Measurements from ENCODE around the gene LAMP1. TPM values are rescaled to one million over a fixed set of nuclear protein-coding genes. Genes with fewer than 3 reads are reported as not detected.
"Not testable (repeated sequence)": the region's sequence is repeated elsewhere in the genome, so short reads cannot be mapped to it uniquely, and the experiment has no call there.

Gene LAMP1
- total RNA-seq, 1 donor from 2014 or later, result 104 TPM

DNA sequence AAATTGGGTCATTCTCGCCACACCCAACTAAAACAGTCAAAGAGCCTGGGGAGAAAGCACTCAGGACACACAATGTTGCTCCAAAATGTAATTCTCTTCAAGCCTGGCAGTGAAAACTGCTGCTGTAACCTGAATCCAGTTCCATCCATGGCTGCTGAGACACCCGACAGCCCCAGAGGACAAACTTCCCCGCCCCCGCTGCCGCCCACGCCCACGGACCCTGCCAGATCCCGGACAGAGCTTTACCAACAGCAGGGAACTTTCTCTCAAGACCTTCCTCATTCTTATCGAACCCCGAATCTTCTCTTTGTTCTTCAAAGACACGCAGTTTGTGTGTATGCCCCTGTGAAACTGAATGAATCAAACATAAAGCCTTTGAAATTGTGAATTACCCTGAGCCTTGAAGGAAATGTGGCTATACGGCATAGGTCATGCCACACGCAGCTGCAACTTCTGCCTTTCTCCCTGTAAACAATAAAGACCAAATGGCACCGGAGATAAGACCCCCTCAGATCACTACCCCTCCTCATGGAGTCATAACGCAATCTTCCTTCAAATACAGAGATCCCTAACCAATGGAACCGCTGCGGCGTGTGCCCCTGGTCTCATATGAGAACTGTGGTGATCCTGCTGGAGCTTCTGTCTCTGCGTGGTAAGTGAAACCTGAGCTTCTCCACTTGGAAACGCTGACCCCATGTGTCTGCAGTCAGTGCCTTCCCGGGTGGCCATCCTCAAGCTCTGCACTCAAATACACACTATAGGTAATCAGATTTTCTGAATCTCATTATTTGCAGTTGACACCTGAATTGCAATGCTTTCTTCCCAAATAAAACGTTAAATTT is 4.8 kb upstream of the LAMP1 start:
- DNase-seq (ENCODE audit: missing footprints) (no peak), ATAC-seq (no peak)
- intact Hi-C loops (cut with DNase I), result no loop called here

- intact Hi-C loops (cut with DNase I), result no loop called here
- no peak for DNase-seq (ENCODE audit: missing footprints)
Observed at GRCh38 chr13:113293686-113294085, 3.4 kb upstream of the LAMP1 start.

GRCh38 chr13:113295776-113296175 is 1.3 kb upstream of the LAMP1 start:
- no peak for DNase-seq (ENCODE audit: missing footprints)
- intact Hi-C loops (cut with DNase I), result no loop called here
- no peak for ATAC-seq

More at GRCh38 chr13:113293686-113294085, 3.4 kb upstream of the LAMP1 start:
- ATAC-seq, result no peak

GRCh38 chr13:113297370-113298042 is 467 bp downstream of the LAMP1 start:
- DNase-seq (ENCODE audit: missing footprints) (peak; percentile 74), ATAC-seq (no peak)
- intact Hi-C loops (cut with DNase I), result no loop called here

DNA sequence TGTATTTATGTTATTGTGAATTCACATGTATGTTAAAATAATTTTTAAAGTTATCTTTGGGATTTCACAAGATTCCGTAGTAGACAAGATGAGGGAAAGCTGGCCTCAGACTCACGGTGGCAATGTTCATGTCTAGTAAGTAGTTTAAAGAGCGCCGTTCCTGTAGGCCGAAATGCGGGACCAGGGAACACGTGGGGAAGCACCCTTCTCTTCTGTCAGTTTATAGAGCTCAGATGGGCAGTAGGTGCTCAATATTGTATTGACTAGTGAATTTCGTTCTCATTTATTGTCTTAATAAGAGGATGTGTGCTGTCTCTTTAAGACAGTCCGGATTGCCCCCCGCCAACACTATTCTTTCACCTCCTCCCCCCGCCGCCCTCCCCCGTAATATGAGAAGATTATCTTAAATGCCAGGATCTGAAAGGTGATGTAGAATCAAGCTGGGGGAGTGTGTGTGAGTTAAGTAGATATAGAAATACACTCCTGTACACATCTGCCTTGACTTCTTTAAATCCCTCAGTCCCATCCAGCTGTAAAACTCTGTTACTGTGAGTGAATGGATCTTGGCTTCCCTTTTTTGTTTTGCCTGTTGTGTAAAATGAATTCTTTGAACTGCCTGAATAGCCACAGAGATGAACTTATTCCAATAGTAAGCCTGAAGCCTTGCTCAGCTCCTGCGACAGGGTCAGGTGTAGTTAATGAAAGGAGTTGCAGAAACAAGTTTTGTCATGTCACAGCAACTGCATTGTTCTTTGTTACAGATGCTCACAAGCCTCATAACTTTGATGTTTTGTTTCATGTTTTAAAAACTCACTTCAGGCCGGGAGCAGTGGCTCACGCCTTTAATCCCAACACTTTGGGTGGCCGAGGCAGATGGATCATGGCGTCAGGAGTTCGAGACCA is 1.3 kb downstream of the LAMP1 start:
- ATAC-seq (no peak), DNase-seq (ENCODE audit: missing footprints) (no peak)
- intact Hi-C loops (cut with DNase I), result no loop called here

GRCh38 chr13:113299951-113300350 is 2.9 kb downstream of the LAMP1 start:
- intact Hi-C loops (cut with DNase I), result no loop called here
- DNase-seq (ENCODE audit: missing footprints), result no peak
- no peak for ATAC-seq

DNA sequence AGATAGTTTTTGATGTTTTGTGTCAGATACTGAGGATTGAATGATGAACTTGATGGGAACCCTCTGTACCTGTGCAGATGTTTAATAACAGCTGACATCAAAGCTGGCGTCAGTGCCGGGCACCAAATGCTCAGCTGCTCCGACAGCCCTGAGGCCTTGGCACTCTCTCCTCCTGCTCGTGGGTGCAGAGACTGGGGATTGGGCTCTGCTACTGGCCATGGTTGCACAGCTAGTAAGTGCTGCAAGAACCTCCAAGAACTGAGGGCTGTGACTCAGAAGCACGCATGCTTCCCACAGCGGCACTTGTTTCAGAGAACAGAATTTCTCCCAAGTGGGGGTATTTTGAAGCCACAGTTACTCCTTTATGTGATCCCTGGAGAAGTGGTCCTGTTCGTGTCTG is 5.9 kb downstream of the LAMP1 start:
- intact Hi-C loops (cut with DNase I), result no loop called here
- no peak for ATAC-seq
- no peak for DNase-seq (ENCODE audit: missing footprints)

DNA sequence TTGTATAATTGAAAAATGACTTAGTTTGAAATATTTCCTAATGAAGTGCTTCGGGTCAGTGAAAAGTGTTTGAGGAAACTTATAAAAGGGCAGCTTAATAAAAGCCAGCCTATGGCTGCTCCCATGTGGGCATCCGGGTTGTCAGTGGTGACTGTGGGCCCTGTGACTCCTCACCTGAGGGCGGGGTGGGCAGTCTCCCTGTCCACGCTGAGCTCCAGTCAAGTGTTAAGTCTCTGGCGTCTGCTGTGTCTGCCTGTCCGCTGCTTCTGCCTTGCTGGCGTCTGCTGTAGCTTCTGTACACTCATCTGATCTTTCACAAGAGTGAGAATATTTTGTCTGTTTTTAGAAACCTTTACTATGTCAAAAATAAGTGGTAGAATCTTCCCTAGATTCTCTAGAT is 7.1 kb downstream of the LAMP1 start:
- DNase-seq (ENCODE audit: missing footprints), result no peak
- intact Hi-C loops (cut with DNase I), result no loop called here
- ATAC-seq, result no peak

DNA sequence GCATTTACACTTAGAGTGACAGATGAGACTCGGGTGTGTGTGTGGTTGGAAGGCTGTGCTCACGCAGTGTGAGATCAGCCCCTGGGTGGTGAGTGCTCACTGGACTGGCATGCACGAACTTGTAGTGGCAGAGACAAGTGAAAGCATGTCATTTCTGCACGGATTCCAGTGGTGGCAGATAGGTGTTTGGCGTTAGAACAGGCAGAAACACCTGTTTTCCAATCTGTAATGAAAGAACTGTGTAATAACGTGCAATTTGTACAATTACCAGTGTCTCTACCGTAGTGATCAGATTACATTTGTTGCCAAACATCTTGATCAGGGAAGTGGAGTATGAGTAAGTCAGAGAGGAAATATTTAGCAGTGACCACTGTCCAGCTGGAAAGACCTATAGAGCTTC is 8.2 kb downstream of the LAMP1 start:
- no peak for ATAC-seq
- intact Hi-C loops (cut with DNase I), result no loop called here
- DNase-seq (ENCODE audit: missing footprints), result no peak

DNA sequence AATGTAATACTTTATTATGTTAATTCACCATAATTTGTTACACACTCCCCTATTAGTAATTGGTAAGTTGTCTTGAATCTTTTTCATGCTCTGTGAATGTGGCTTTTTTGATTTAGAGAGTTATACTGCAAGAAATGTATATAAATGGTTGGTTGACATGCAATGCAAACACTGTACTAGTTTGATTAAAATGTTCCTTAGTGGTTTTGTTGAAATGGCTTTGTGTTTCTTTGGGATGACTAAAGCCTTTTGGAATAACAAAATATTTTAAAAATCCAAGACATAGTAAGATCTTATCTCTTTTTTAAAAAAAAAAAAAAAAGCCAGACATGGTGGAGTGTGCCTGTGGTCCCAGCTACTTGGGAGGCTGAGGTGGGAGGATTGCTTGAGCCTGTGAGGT is 10.5 kb downstream of the LAMP1 start:
- intact Hi-C loops (cut with DNase I), result no loop called here
- no peak for ATAC-seq
- DNase-seq (ENCODE audit: missing footprints), result no peak

DNA sequence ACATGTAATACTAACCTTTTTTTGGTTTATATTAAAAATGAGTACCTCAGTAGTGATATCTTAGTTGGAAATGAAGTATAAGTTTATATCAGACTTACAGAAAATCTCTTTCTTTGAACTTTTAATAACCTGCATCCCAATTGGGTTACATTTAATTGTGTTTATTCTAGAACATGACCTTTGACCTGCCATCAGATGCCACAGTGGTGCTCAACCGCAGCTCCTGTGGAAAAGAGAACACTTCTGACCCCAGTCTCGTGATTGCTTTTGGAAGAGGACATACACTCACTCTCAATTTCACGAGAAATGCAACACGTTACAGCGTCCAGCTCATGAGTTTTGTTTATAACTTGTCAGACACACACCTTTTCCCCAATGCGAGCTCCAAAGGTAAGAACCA is 12.4 kb downstream of the LAMP1 start:
- no peak for ATAC-seq
- DNase-seq (ENCODE audit: missing footprints), result no peak
- intact Hi-C loops (cut with DNase I), result no loop called here

- DNase-seq (ENCODE audit: missing footprints); ATAC-seq; intact Hi-C loops (cut with DNase I): not testable (repeated sequence)
Observed at GRCh38 chr13:113314112-113314511, 17.1 kb downstream of the LAMP1 start.

GRCh38 chr13:113314895-113315470 is 17.9 kb downstream of the LAMP1 start:
- intact Hi-C loops (cut with DNase I); DNase-seq (ENCODE audit: missing footprints); ATAC-seq: not testable (repeated sequence)

GRCh38 chr13:113315992-113316391 is 19.0 kb downstream of the LAMP1 start:
- intact Hi-C loops (cut with DNase I), result no loop called here
- no peak for DNase-seq (ENCODE audit: missing footprints)
- ATAC-seq, result no peak

- no peak for ATAC-seq
- DNase-seq (ENCODE audit: missing footprints), result no peak
Observed at GRCh38 chr13:113317031-113317430, 20.0 kb downstream of the LAMP1 start.

GRCh38 chr13:113318956-113319355 is 21.9 kb downstream of the LAMP1 start:
- ATAC-seq (no peak), DNase-seq (ENCODE audit: missing footprints) (no peak)
- intact Hi-C loops (cut with DNase I), result no loop called here

More at GRCh38 chr13:113317031-113317430, 20.0 kb downstream of the LAMP1 start:
- intact Hi-C loops (cut with DNase I), result no loop called here

DNA sequence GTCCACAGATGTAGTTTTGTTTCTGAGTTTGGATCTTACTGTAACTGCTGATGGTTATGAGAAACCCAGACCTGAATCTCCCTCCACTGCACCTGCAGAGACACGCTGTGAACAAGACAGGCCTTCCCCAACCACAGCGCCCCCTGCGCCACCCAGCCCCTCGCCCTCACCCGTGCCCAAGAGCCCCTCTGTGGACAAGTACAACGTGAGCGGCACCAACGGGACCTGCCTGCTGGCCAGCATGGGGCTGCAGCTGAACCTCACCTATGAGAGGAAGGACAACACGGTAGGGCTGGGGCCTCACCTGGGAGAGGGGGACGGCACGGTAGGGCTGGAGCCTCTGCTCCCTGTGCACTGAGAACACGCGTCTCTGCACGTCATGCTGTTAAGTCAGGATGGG is 22.3 kb downstream of the LAMP1 start:
- no peak for DNase-seq (ENCODE audit: missing footprints)
- intact Hi-C loops (cut with DNase I), result no loop called here
- ATAC-seq, result no peak

DNA sequence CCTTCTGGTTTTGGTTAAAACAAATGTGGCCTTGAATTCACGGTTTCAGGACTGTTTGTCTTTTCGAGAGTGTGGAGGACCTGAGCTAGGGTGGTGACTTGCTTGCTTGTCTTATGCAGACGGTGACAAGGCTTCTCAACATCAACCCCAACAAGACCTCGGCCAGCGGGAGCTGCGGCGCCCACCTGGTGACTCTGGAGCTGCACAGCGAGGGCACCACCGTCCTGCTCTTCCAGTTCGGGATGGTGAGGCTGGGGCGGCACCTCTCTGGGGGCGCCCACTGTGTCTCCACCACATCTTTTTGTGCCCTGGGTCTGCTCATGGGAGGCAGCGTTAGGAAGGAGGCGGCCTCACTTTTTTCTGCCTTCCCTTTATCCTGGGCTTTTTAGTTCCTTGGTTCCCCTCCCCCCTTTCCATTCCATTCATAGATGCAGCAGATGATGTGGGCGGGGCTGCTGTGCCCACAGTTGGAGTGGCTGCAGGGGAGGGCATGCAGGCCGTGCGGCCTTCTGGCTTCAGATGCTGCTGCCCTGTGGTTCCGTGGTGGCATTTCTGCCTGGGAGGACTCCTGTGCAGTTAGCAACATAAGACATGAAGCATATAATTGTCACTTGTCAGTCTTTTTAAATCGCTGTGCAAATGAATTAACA is 23.3 kb downstream of the LAMP1 start:
- no peak for ATAC-seq
- intact Hi-C loops (cut with DNase I), result no loop called here
- DNase-seq (ENCODE audit: missing footprints), result no peak

Measured in Right ventricle myocardium inferior (tissue), 1 donor.